SU-DHL-6 (cell line): Measurements from ENCODE around the gene MACC1.

Source experiments
- H2AFZ ChIP-seq: fragments of 200-600 bp; sonication (generic); 2 replicates; pipeline ENCODE4 v1.6.1; 2014; ENCODE audit warnings: low read depth, mild to moderate bottlenecking, moderate library complexity, mixed read lengths, antibody characterized with exemption, low read length; ENCODE audit not compliant: severe bottlenecking
- H3F3A ChIP-seq: fragments of 200-600 bp; shearing (Covaris generic); 2 replicates; pipeline ENCODE4 v1.6.0; 2016; ENCODE audit warnings: antibody characterized with exemption, mild to moderate bottlenecking; ENCODE audit not compliant: insufficient read depth
- H3K27ac ChIP-seq: fragments of 200-600 bp; sonication (generic); 2 replicates; pipeline ENCODE4 v1.5.1; 2016; ENCODE audit warnings: low read depth, mild to moderate bottlenecking, low read length, moderate library complexity, mixed read lengths
- H3K27me3 ChIP-seq: fragments of 200-600 bp; sonication (generic), shearing (Covaris generic); 2 replicates; pipeline ENCODE4 v1.6.0; 2014; ENCODE audit warnings: mild to moderate bottlenecking, low read length
- H3K36me3 ChIP-seq: fragments of 200-600 bp; sonication (generic); 2 replicates; pipeline ENCODE4 v1.6.1; 2014; ENCODE audit warnings: mild to moderate bottlenecking, low read length, mixed read lengths
- H3K4me2 ChIP-seq: fragments of 300-600, 200-600 bp; shearing (Covaris generic), sonication (generic); 2 replicates; pipeline ENCODE4 v1.6.0; 2014; ENCODE audit warnings: low read length, low read depth, mild to moderate bottlenecking; ENCODE audit not compliant: poor library complexity, severe bottlenecking
- H3K4me3 ChIP-seq: fragments of 200-600 bp; sonication (generic); 2 replicates; pipeline ENCODE4 v1.5.1; 2014; ENCODE audit warnings: antibody characterized with exemption, low read length, mild to moderate bottlenecking, mixed read lengths; ENCODE audit not compliant: insufficient read depth, poor library complexity, severe bottlenecking
- H3K79me2 ChIP-seq: fragments of 200-600 bp; sonication (generic); 2 replicates; pipeline ENCODE4 v1.6.1; 2014; ENCODE audit warnings: mild to moderate bottlenecking, low read length, moderate library complexity; ENCODE audit not compliant: insufficient read depth
- H3K9ac ChIP-seq: fragments of 200-600 bp; sonication (generic); 2 replicates; pipeline ENCODE4 v1.7.0; 2014; ENCODE audit warnings: mild to moderate bottlenecking, low read length
- H3K9me2 ChIP-seq: fragments of 200-600 bp; sonication (generic); replicated peaks from 2 replicates; pipeline ENCODE4 v1.6.1; 2014; ENCODE audit warnings: low read length; ENCODE audit not compliant: insufficient read depth
- H3K9me3 ChIP-seq: fragments of 200-600 bp; sonication (generic); 2 replicates; pipeline ENCODE4 v1.6.1; 2014; ENCODE audit warnings: low read length, mixed read lengths; ENCODE audit not compliant: insufficient read depth
- H4K20me1 ChIP-seq: fragments of 200-600 bp; sonication (generic); 2 replicates; pipeline ENCODE4 v1.6.1; 2014; ENCODE audit warnings: low read depth, mild to moderate bottlenecking, antibody characterized with exemption, low read length, moderate library complexity, mixed read lengths
- EZH2phosphoT487 ChIP-seq: fragments of 200-600 bp; sonication (generic), shearing (Covaris generic); conservative IDR thresholded peaks from 2 replicates; pipeline ENCODE4 v1.6.1; 2018; ENCODE audit warnings: mild to moderate bottlenecking, antibody characterized with exemption, low read length, moderate library complexity, mixed read lengths
- TF ChIP-seq, protein P1 (sequence below): fragments of 200-600 bp; sonication (generic); IDR thresholded peaks from one replicate; pipeline ENCODE4 v1.5.1; 2017; ENCODE audit warnings: antibody characterized with exemption, mild to moderate bottlenecking, low read length, moderate library complexity; ENCODE audit not compliant: insufficient read depth, poor library complexity, severe bottlenecking

Gene MACC1

GRCh38 chr7:20085086-20085485, 132.1 kb downstream of the MACC1 start:
- Histone ChIP-seq H3K36me3 (no peaks in the 10 kb centered on the region), H3K27me3 (no peaks in the 10 kb centered on the region), H3F3A (no peaks in the 10 kb centered on the region), H3K79me2 (no peaks in the 10 kb centered on the region), H3K27ac (no peak overlapping the region), H3K4me2 (no peak overlapping the region), H3K4me3 (no peak overlapping the region), H3K9me2 (no peaks in the 10 kb centered on the region), H4K20me1 (no peaks in the 10 kb centered on the region), H2AFZ (no peak overlapping the region), H3K9me3 (no peaks in the 10 kb centered on the region), H3K9ac (no peak overlapping the region)
- TF ChIP-seq EZH2phosphoT487: no peak
- TF ChIP-seq, protein P1, sequence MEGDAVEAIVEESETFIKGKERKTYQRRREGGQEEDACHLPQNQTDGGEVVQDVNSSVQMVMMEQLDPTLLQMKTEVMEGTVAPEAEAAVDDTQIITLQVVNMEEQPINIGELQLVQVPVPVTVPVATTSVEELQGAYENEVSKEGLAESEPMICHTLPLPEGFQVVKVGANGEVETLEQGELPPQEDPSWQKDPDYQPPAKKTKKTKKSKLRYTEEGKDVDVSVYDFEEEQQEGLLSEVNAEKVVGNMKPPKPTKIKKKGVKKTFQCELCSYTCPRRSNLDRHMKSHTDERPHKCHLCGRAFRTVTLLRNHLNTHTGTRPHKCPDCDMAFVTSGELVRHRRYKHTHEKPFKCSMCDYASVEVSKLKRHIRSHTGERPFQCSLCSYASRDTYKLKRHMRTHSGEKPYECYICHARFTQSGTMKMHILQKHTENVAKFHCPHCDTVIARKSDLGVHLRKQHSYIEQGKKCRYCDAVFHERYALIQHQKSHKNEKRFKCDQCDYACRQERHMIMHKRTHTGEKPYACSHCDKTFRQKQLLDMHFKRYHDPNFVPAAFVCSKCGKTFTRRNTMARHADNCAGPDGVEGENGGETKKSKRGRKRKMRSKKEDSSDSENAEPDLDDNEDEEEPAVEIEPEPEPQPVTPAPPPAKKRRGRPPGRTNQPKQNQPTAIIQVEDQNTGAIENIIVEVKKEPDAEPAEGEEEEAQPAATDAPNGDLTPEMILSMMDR: no peak
